ENCODE measurements around the gene RPA3.

RPA3 gene

DNA sequence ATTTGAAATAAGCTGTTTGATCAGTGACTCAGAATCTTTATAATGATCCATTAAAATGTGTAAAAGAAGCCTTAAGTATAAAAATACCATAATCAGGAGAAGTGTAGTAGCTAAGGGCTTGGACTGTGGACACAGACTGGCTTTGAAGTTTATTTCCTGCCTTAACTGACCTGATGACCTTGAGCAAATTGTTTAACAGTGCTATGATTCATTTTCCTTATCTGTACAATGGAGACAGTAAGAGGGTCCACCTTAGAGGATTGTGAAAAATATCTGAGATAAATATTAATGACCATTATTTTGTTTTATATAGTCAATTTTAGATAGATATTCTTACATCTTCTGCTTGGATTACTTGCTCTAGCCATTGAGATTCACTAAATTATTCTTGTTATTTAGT is 13.3 kb upstream of the RPA3 start:
- TF ChIP-seq ZNF274 (IDR thresholded peaks at IDR 0.05; ENCODE audit: low read depth, low read length) (no peak), YY1 (IDR thresholded peaks at IDR 0.05; ENCODE audit: insufficient read depth, insufficient read length) (no peak), SUZ12 (IDR thresholded peaks at IDR 0.05; ENCODE audit: extremely low read depth, insufficient read depth, insufficient read length) (no peak)
- Histone ChIP-seq H3K36me3 (ENCODE audit: insufficient read depth, insufficient read length, low read length) (no peaks in the 10 kb centered on the region), H3K4me1 (ENCODE audit: insufficient read depth, insufficient read length) (no peaks in the 10 kb centered on the region), H3K27me3 (ENCODE audit: insufficient read depth, insufficient read length) (no peaks in the 10 kb centered on the region), H3K4me3 (ENCODE audit: insufficient read length, low read depth) (no peak overlapping the region), H3K9me3 (ENCODE audit: insufficient read depth, low read length) (no peaks in the 10 kb centered on the region), H3K9ac (ENCODE audit: insufficient read length, low read depth) (no peak overlapping the region)
- DNase-seq (ENCODE audit: low read depth, low spot score): no peak

GRCh38 chr7:7720750-7721621 is 2.6 kb upstream of the RPA3 start:
- H3K27me3 ChIP-seq (ENCODE audit: insufficient read depth, insufficient read length): no peaks in the 10 kb centered on the region
- H3K36me3 ChIP-seq (ENCODE audit: insufficient read depth, insufficient read length, low read length): peaks cover 3% of the 10 kb centered on the region
- H3K4me1 ChIP-seq (ENCODE audit: insufficient read depth, insufficient read length): no peaks in the 10 kb centered on the region
- no peaks in the 10 kb centered on the region for H3K9me3 ChIP-seq (ENCODE audit: insufficient read depth, low read length)
- TF ChIP-seq YY1 (IDR thresholded peaks at IDR 0.05; ENCODE audit: insufficient read depth, insufficient read length) (no peak), SUZ12 (IDR thresholded peaks at IDR 0.05; ENCODE audit: extremely low read depth, insufficient read depth, insufficient read length) (no peak), ZNF274 (IDR thresholded peaks at IDR 0.05; ENCODE audit: low read depth, low read length) (no peak)
- DNase-seq (ENCODE audit: low read depth, low spot score): no peak
- H3K4me3 ChIP-seq (ENCODE audit: insufficient read length, low read depth): no peak overlapping the region
- H3K9ac ChIP-seq (ENCODE audit: insufficient read length, low read depth): no peak overlapping the region

DNA sequence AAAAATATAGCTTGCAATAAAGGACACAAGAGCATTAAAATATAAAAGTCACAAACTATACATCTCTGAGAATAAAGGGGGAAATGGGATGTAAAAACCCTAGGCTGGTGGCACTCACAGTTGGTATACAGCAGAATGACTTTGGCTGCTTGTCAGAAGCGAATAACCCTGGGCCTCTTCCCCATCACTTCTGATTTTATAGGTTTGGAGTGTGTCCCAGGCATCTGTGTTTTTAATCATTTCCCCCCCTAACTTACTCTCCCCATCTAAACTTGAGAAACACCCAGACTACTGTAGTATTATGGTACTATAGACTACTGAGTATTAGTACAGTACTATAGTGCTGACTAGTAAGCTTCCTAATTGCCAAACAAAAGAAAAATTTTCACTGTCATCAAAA is 1.8 kb upstream of the RPA3 start:
- no peak for DNase-seq (ENCODE audit: low read depth, low spot score)
- peaks cover 3% of the 10 kb centered on the region for H3K36me3 ChIP-seq (ENCODE audit: insufficient read depth, insufficient read length, low read length)
- no peak overlapping the region for H3K9ac ChIP-seq (ENCODE audit: insufficient read length, low read depth)
- H3K9me3 ChIP-seq (ENCODE audit: insufficient read depth, low read length): no peaks in the 10 kb centered on the region
- no peaks in the 10 kb centered on the region for H3K4me1 ChIP-seq (ENCODE audit: insufficient read depth, insufficient read length)
- TF ChIP-seq ZNF274 (IDR thresholded peaks at IDR 0.05; ENCODE audit: low read depth, low read length) (no peak), YY1 (IDR thresholded peaks at IDR 0.05; ENCODE audit: insufficient read depth, insufficient read length) (no peak), SUZ12 (IDR thresholded peaks at IDR 0.05; ENCODE audit: extremely low read depth, insufficient read depth, insufficient read length) (no peak)
- H3K4me3 ChIP-seq (ENCODE audit: insufficient read length, low read depth): no peak overlapping the region
- no peaks in the 10 kb centered on the region for H3K27me3 ChIP-seq (ENCODE audit: insufficient read depth, insufficient read length)

GRCh38 chr7:7719236-7719635 is 829 bp upstream of the RPA3 start:
- Histone ChIP-seq H3K9me3 (ENCODE audit: insufficient read depth, low read length) (no peaks in the 10 kb centered on the region), H3K4me3 (ENCODE audit: insufficient read length, low read depth) (no peak overlapping the region), H3K4me1 (ENCODE audit: insufficient read depth, insufficient read length) (no peaks in the 10 kb centered on the region), H3K9ac (ENCODE audit: insufficient read length, low read depth) (no peak overlapping the region), H3K36me3 (ENCODE audit: insufficient read depth, insufficient read length, low read length) (peaks cover 3% of the 10 kb centered on the region), H3K27me3 (ENCODE audit: insufficient read depth, insufficient read length) (no peaks in the 10 kb centered on the region)
- DNase-seq (ENCODE audit: low read depth, low spot score): no peak
- TF ChIP-seq SUZ12 (IDR thresholded peaks at IDR 0.05; ENCODE audit: extremely low read depth, insufficient read depth, insufficient read length): no peak
- no peak for TF ChIP-seq ZNF274 (IDR thresholded peaks at IDR 0.05; ENCODE audit: low read depth, low read length)
- TF ChIP-seq YY1 (IDR thresholded peaks at IDR 0.05; ENCODE audit: insufficient read depth, insufficient read length): no peak

GRCh38 chr7:7713730-7714129 is 4.7 kb downstream of the RPA3 start:
- Histone ChIP-seq H3K27me3 (ENCODE audit: insufficient read depth, insufficient read length) (no peaks in the 10 kb centered on the region), H3K36me3 (ENCODE audit: insufficient read depth, insufficient read length, low read length) (no peaks in the 10 kb centered on the region), H3K9ac (ENCODE audit: insufficient read length, low read depth) (no peak overlapping the region), H3K9me3 (ENCODE audit: insufficient read depth, low read length) (no peaks in the 10 kb centered on the region), H3K4me3 (ENCODE audit: insufficient read length, low read depth) (no peak overlapping the region), H3K4me1 (ENCODE audit: insufficient read depth, insufficient read length) (no peaks in the 10 kb centered on the region)
- TF ChIP-seq YY1 (IDR thresholded peaks at IDR 0.05; ENCODE audit: insufficient read depth, insufficient read length) (no peak), SUZ12 (IDR thresholded peaks at IDR 0.05; ENCODE audit: extremely low read depth, insufficient read depth, insufficient read length) (no peak), ZNF274 (IDR thresholded peaks at IDR 0.05; ENCODE audit: low read depth, low read length) (no peak)
- no peak for DNase-seq (ENCODE audit: low read depth, low spot score)

- TF ChIP-seq YY1 (IDR thresholded peaks at IDR 0.05; ENCODE audit: insufficient read depth, insufficient read length) (no peak), SUZ12 (IDR thresholded peaks at IDR 0.05; ENCODE audit: extremely low read depth, insufficient read depth, insufficient read length) (no peak), ZNF274 (IDR thresholded peaks at IDR 0.05; ENCODE audit: low read depth, low read length) (no peak)
- H3K36me3 ChIP-seq (ENCODE audit: insufficient read depth, insufficient read length, low read length): no peaks in the 10 kb centered on the region
- no peak overlapping the region for H3K9ac ChIP-seq (ENCODE audit: insufficient read length, low read depth)
- H3K9me3 ChIP-seq (ENCODE audit: insufficient read depth, low read length): no peaks in the 10 kb centered on the region
- H3K27me3 ChIP-seq (ENCODE audit: insufficient read depth, insufficient read length): no peaks in the 10 kb centered on the region
- DNase-seq (ENCODE audit: low read depth, low spot score): no peak
- H3K4me3 ChIP-seq (ENCODE audit: insufficient read length, low read depth): no peak overlapping the region
- H3K4me1 ChIP-seq (ENCODE audit: insufficient read depth, insufficient read length): no peaks in the 10 kb centered on the region
Observed at GRCh38 chr7:7710469-7710868, 7.9 kb downstream of the RPA3 start.

DNA sequence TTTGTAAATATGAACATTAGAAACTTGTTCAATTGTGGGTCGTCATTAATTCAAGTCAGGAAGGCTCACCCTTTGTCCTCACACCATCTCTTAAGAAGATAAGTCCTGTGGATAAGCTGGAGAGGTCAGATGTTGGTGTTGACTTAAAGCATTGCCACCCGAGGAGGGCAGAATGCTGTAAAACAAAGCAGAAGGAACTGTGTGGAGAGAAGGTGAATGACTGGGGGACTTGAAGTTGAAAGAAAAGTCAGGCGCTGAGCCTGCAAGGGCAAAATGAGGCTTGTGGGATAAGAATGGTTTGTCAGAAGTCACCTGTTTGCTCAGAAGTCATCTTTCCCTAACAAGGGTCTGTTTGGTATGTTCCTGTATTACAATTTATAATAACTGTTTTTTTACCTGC is 9.1 kb downstream of the RPA3 start:
- H3K27me3 ChIP-seq (ENCODE audit: insufficient read depth, insufficient read length): no peaks in the 10 kb centered on the region
- peak; percentile 77 for DNase-seq (ENCODE audit: low read depth, low spot score)
- H3K9me3 ChIP-seq (ENCODE audit: insufficient read depth, low read length): no peaks in the 10 kb centered on the region
- no peaks in the 10 kb centered on the region for H3K4me1 ChIP-seq (ENCODE audit: insufficient read depth, insufficient read length)
- H3K9ac ChIP-seq (ENCODE audit: insufficient read length, low read depth): no peak overlapping the region
- H3K36me3 ChIP-seq (ENCODE audit: insufficient read depth, insufficient read length, low read length): no peaks in the 10 kb centered on the region
- TF ChIP-seq ZNF274 (IDR thresholded peaks at IDR 0.05; ENCODE audit: low read depth, low read length): no peak
- no peak for TF ChIP-seq YY1 (IDR thresholded peaks at IDR 0.05; ENCODE audit: insufficient read depth, insufficient read length)
- TF ChIP-seq SUZ12 (IDR thresholded peaks at IDR 0.05; ENCODE audit: extremely low read depth, insufficient read depth, insufficient read length): no peak
- no peak overlapping the region for H3K4me3 ChIP-seq (ENCODE audit: insufficient read length, low read depth)
